Endodermal cell (in vitro differentiated cells): ENCODE measurements around the gene KLF16. TPM values are rescaled to one million over a fixed set of nuclear protein-coding genes. Genes with fewer than 3 reads are reported as not detected.

ENCODE experiments used
- DNase-seq: peaks from one replicate; pipeline ENCODE4 v3.0.0-alpha.2; 2017
- H3K27ac ChIP-seq: 2 replicates; pipeline ENCODE4 v1.5.1; 2013; ENCODE audit warnings: mild to moderate bottlenecking, low read depth, low read length, moderate library complexity
- H3K27me3 ChIP-seq: 2 replicates; pipeline ENCODE4 v1.6.1; 2013; ENCODE audit warnings: mild to moderate bottlenecking, low read length, moderate library complexity; ENCODE audit not compliant: insufficient read depth, control insufficient read depth, poor library complexity, severe bottlenecking
- H3K36me3 ChIP-seq: 2 replicates; pipeline ENCODE4 v1.7.0; 2013; ENCODE audit warnings: mild to moderate bottlenecking, low read length, moderate library complexity; ENCODE audit not compliant: control insufficient read depth, insufficient read depth
- H3K4me1 ChIP-seq: one replicate; pipeline ENCODE4 v1.7.0; 2013; ENCODE audit warnings: low read length; ENCODE audit not compliant: control insufficient read depth, insufficient read depth
- H3K4me3 ChIP-seq: 2 replicates; pipeline ENCODE4 v1.5.1; 2013; ENCODE audit warnings: mild to moderate bottlenecking, low read length, moderate library complexity
- H3K9ac ChIP-seq: 2 replicates; pipeline ENCODE4 v1.6.1; 2013; ENCODE audit warnings: mild to moderate bottlenecking, low read length, moderate library complexity; ENCODE audit not compliant: poor library complexity, severe bottlenecking; ENCODE audit errors: extremely low read depth
- H3K9me3 ChIP-seq: 2 replicates; pipeline ENCODE4 v1.6.1; 2013; ENCODE audit warnings: mild to moderate bottlenecking, low read length, moderate library complexity; ENCODE audit not compliant: control insufficient read depth
- H3K27ac Mint-ChIP-seq: 2 replicates; pipeline ENCODE4 v1.8.0; 2020; ENCODE audit warnings: mixed read lengths
- H3K27me3 Mint-ChIP-seq: 2 replicates; pipeline ENCODE4 v1.8.0; 2021; ENCODE audit warnings: mild to moderate bottlenecking, mixed read lengths; ENCODE audit not compliant: insufficient read depth
- H3K36me3 Mint-ChIP-seq: 2 replicates; pipeline ENCODE4 v1.8.0; 2020; ENCODE audit warnings: low read depth, mixed read lengths
- H3K4me1 Mint-ChIP-seq: 2 replicates; pipeline ENCODE4 v1.8.0; 2020; ENCODE audit warnings: mixed read lengths
- H3K4me3 Mint-ChIP-seq: 2 replicates; pipeline ENCODE4 v1.8.0; 2020; ENCODE audit warnings: mild to moderate bottlenecking, moderate library complexity, mixed read lengths
- H3K9me3 Mint-ChIP-seq: 2 replicates; pipeline ENCODE4 v1.8.0; 2020; ENCODE audit warnings: mild to moderate bottlenecking, mixed read lengths
- WGBS, 2 experiments: methylation state at CpG; one replicate each; pipeline versions ENCODE4 v1.1.5 to v1.1.7; 2013; ENCODE audit warnings: missing lambda C conversion rate in 2 of 2, mixed read lengths in 1 of 2; ENCODE audit not compliant: insufficient coverage in 1 of 2, insufficient read length in 1 of 2; 5-methylcytosine and 5-hydroxymethylcytosine counted together
- total RNA-seq, 2 donors: library from RNA; stranded (reverse); fragmentation: NEBNext Ultra II Directional in 1 of 2; extraction: Animal tissue kit (Norgen Biotek cat#: 25700) in 1 of 2; gene quantifications; 2 replicates in 1 of 2; 3 replicates in 1 of 2; pipeline ENCODE4 v1.2.1, GENCODE V29; 2021
- TF ChIP-seq, protein P1 (sequence below): fragments of 200-600 bp; sonication (generic); conservative IDR thresholded peaks from 2 replicates; pipeline ENCODE4 v1.5.0; 2021; ENCODE audit warnings: antibody characterized with exemption, mild to moderate bottlenecking

Gene KLF16
- total RNA-seq, 2 donors from 2014 or later: 39.0 to 42.9 TPM

GRCh38 chr19:1911098-1911497 lies 47.7 kb upstream of the KLF16 start:
- TF ChIP-seq, protein P1, sequence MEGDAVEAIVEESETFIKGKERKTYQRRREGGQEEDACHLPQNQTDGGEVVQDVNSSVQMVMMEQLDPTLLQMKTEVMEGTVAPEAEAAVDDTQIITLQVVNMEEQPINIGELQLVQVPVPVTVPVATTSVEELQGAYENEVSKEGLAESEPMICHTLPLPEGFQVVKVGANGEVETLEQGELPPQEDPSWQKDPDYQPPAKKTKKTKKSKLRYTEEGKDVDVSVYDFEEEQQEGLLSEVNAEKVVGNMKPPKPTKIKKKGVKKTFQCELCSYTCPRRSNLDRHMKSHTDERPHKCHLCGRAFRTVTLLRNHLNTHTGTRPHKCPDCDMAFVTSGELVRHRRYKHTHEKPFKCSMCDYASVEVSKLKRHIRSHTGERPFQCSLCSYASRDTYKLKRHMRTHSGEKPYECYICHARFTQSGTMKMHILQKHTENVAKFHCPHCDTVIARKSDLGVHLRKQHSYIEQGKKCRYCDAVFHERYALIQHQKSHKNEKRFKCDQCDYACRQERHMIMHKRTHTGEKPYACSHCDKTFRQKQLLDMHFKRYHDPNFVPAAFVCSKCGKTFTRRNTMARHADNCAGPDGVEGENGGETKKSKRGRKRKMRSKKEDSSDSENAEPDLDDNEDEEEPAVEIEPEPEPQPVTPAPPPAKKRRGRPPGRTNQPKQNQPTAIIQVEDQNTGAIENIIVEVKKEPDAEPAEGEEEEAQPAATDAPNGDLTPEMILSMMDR: no peak
- H3K4me3 ChIP-seq: no peak overlapping the region
- Mint-ChIP-seq H3K27ac (no peak overlapping the region), H3K9me3 (no peaks in the 10 kb centered on the region), H3K27me3 (no peaks in the 10 kb centered on the region), H3K4me3 (no peak overlapping the region), H3K4me1 (no peaks in the 10 kb centered on the region), H3K36me3 (peaks cover 23% of the 10 kb centered on the region)
- no peaks in the 10 kb centered on the region for H3K27me3 ChIP-seq
- H3K27ac ChIP-seq: no peak overlapping the region
- peaks cover 12% of the 10 kb centered on the region for H3K36me3 ChIP-seq
- no peaks in the 10 kb centered on the region for H3K4me1 ChIP-seq
- 92 to 95% methylated on average over 10 to 13 of the region's 13 CpGs for WGBS, 2 experiments
- no peaks in the 10 kb centered on the region for H3K9me3 ChIP-seq
- DNase-seq: no peak
- no peak overlapping the region for H3K9ac ChIP-seq

DNA sequence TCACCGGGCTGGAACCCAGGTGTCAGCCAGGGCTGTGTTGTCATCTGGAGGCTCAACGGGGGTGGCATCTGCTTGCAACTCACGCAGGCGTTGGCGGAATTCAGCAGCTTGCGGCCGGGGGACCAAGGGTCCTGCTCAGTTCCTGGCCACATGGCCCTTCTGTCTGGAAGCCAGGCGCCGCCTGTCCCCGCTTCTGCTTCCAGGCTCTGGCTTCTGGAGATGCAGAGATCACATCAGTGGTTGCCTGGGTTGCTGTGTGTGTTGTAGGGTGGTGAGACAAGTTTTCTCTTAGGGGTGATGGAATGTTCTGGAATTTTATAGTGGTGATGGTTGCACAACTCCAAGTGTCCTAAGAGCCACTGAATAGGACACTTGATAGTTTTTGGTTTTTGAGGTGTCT lies 46.8 kb upstream of the KLF16 start:
- Histone ChIP-seq H3K9ac (no peak overlapping the region), H3K9me3 (no peaks in the 10 kb centered on the region), H3K4me3 (no peak overlapping the region), H3K36me3 (peaks cover 12% of the 10 kb centered on the region), H3K27ac (no peak overlapping the region), H3K4me1 (no peaks in the 10 kb centered on the region), H3K27me3 (no peaks in the 10 kb centered on the region)
- Mint-ChIP-seq H3K4me3 (no peak overlapping the region), H3K27me3 (no peaks in the 10 kb centered on the region), H3K36me3 (peaks cover 25% of the 10 kb centered on the region), H3K4me1 (no peaks in the 10 kb centered on the region), H3K27ac (peak overlapping the region; percentile 8), H3K9me3 (no peaks in the 10 kb centered on the region)
- no peak for DNase-seq
- 94 to 98% methylated on average over 7 to 10 of the region's 10 CpGs for WGBS, 2 experiments
- TF ChIP-seq, protein P1: no peak

DNA sequence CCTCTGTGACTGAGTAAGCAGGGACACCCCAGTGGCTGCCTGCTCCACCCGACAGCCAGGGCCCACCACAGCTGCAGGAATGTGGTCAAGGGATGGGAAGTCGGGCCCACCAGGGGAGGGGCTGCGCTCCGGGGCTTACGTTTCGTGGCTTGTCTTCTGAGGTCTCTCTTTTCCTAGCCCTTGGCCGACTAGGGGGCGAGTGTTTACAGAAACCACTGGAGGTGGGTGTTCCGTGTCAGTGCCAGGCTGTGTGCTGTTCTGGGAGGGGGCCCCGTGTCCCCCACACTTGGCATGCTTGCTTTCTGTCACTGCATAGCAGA lies 46.3 kb upstream of the KLF16 start:
- peaks cover 24% of the 10 kb centered on the region for H3K36me3 Mint-ChIP-seq
- Histone ChIP-seq H3K27me3 (no peaks in the 10 kb centered on the region), H3K36me3 (peaks cover 12% of the 10 kb centered on the region), H3K9me3 (no peaks in the 10 kb centered on the region), H3K9ac (no peak overlapping the region), H3K27ac (no peak overlapping the region), H3K4me3 (no peak overlapping the region), H3K4me1 (no peaks in the 10 kb centered on the region)
- no peak for DNase-seq
- H3K4me3 Mint-ChIP-seq: no peak overlapping the region
- TF ChIP-seq, protein P1: no peak
- 95 to 99% methylated on average over 9 to 10 of the region's 10 CpGs for WGBS, 2 experiments
- H3K4me1 Mint-ChIP-seq: no peaks in the 10 kb centered on the region
- no peaks in the 10 kb centered on the region for H3K27me3 Mint-ChIP-seq
- H3K27ac Mint-ChIP-seq: no peak overlapping the region
- no peaks in the 10 kb centered on the region for H3K9me3 Mint-ChIP-seq
